Measurements from ENCODE around the gene KRTAP5-3. TPM values are rescaled to one million over a fixed set of nuclear protein-coding genes. Genes with fewer than 3 reads are reported as not detected.
"Not testable (repeated sequence)": the region's sequence is repeated elsewhere in the genome, so short reads cannot be mapped to it uniquely, and the experiment has no call there.

KRTAP5-3 gene
- total RNA-seq, 1 donor from 2014 or later, result not detected

DNA sequence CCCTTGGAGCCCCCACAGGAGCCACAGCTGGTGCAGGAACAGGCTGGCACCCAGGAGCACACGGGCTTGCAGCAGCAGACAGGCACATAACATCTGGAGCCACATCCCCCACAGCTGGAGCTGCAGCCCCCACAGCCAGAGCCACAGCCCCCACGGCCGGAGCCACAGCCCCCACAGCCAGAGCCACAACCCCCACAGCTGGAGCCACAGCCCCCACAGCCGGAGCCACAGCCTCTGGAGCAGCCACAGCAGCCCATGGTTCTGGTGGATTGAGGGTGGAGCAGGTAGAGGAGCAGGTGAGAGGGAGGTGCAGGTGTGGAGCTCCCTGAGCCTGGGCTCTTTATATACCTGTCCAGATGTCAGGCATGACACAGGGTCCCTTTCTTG is 10.3 kb downstream of the KRTAP5-3 start, which contains the start of gene KRTAP5-2:
Gene KRTAP5-2 (minus strand): TSS at position 301 of the 387 bp plus-strand sequence. CDS start 44 bp downstream, at position 257.
- Histone ChIP-seq H3K4me3 (ENCODE audit: low read depth, low read length) (no peak within 1 kb of the TSS), H3K36me3 (ENCODE audit: control insufficient read depth, insufficient read depth, low read length) (no peaks in the 10 kb centered on the region), H3K27me3 (ENCODE audit: control insufficient read depth, insufficient read depth, low read length) (peaks cover 5% of the 10 kb centered on the region)
- no peak for FAIRE-seq
- no peak for DNase-seq (ENCODE audit: low read depth)
- TF ChIP-seq, protein P1, sequence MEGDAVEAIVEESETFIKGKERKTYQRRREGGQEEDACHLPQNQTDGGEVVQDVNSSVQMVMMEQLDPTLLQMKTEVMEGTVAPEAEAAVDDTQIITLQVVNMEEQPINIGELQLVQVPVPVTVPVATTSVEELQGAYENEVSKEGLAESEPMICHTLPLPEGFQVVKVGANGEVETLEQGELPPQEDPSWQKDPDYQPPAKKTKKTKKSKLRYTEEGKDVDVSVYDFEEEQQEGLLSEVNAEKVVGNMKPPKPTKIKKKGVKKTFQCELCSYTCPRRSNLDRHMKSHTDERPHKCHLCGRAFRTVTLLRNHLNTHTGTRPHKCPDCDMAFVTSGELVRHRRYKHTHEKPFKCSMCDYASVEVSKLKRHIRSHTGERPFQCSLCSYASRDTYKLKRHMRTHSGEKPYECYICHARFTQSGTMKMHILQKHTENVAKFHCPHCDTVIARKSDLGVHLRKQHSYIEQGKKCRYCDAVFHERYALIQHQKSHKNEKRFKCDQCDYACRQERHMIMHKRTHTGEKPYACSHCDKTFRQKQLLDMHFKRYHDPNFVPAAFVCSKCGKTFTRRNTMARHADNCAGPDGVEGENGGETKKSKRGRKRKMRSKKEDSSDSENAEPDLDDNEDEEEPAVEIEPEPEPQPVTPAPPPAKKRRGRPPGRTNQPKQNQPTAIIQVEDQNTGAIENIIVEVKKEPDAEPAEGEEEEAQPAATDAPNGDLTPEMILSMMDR (IDR thresholded peaks at IDR 0.05; ENCODE audit: insufficient read depth, low read length, severe bottlenecking), result no peak

DNA sequence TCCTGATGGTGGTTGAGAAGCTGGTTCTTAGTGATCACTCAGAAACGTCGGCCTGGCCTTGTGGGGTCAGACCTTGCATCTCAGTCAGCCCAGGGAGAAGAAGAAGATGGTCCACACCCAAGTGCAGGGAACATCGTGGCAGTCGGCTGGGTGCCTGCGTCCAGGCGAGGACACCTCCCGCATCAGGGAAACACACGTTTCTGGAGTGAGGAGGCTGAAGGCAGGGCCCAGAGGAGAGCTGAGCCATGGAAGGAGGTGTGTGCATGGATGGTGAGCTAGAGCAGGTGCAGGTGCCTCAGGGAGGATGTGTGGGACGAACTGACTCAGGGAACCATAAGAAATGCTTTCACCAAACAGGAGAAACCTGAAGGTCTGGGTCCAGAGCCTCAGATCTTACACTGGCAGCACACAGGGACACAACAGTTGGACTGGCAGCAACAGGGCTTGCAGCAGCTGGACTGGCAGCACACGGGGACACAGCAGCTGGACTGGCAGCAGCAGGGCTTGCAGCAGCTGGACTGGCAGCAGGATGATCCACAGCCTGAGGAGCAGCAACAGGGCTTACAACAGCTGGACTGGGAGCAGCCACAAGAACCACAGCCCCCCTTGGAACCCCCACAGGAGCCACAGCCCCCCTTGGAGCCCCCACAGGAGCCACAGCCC is 10.8 kb downstream of the KRTAP5-3 start:
- TF ChIP-seq, protein P1 (IDR thresholded peaks at IDR 0.05; ENCODE audit: insufficient read depth, low read length, severe bottlenecking), result no peak
- FAIRE-seq, result peak; percentile 52
- Histone ChIP-seq H3K4me3 (ENCODE audit: low read depth, low read length) (no peak overlapping the region), H3K36me3 (ENCODE audit: control insufficient read depth, insufficient read depth, low read length) (no peaks in the 10 kb centered on the region), H3K27me3 (ENCODE audit: control insufficient read depth, insufficient read depth, low read length) (peaks cover 5% of the 10 kb centered on the region)
- no peak for DNase-seq (ENCODE audit: low read depth)

DNA sequence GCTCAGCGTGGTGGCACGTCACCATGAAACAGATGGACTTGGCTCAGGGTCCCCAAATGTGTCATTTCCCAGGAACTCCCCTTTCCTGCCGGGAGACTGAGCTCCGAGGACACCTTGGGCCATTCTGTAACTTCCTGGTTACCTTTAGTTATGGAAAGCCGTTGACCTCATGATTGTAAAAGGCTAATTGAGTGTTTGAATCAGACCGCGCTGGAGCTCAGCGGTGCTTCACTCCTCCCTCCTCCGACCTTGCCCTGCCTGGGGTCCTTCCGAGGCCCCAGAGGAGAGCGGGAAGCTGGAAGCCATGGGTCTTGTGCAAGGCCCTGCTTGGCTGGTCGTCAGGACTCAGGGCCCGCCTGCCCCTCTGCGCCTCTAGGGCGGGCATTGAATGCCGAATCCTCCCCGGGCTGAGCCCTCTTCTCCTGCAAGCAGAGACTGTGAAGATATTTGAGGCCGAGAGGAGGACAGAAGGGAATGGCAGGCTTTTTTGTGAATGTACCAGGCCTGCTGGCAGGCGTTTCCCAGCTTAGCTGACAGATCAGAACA is 11.6 kb downstream of the KRTAP5-3 start:
- H3K4me3 ChIP-seq (ENCODE audit: low read depth, low read length); H3K27me3 ChIP-seq (ENCODE audit: control insufficient read depth, insufficient read depth, low read length); DNase-seq (ENCODE audit: low read depth); FAIRE-seq; H3K36me3 ChIP-seq (ENCODE audit: control insufficient read depth, insufficient read depth, low read length): not testable (repeated sequence)

DNA sequence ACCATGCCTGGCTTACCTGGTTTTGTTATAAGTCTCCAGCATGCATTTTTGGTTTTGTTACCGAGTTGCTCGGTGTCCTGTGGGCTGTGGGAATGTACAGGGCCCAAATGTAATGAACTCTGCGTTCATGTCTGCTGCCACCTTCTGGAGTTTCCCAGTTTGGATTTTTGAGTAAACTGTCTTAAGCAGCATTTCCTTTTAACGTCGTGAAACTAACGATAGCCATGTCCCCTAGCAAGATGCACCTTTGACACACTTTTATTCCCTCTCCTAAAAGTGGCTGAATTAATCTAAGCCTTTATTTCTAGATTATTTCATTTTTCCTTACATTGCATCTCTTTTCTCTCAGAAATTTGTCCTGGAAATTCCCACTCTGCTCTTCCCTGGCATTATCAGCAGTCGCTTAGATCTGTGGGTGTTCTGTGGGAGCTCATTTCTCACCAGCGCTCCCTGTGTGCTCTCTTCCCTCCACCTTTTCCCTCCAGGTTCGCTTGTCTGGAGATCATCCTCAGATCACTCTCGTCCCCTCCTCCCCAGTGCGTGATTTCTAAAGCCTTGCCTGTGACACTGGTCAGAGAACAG is 12.2 kb downstream of the KRTAP5-3 start:
- not testable (repeated sequence) for H3K4me3 ChIP-seq (ENCODE audit: low read depth, low read length); H3K27me3 ChIP-seq (ENCODE audit: control insufficient read depth, insufficient read depth, low read length); H3K36me3 ChIP-seq (ENCODE audit: control insufficient read depth, insufficient read depth, low read length); DNase-seq (ENCODE audit: low read depth)
- peak; percentile 90 for FAIRE-seq

DNA sequence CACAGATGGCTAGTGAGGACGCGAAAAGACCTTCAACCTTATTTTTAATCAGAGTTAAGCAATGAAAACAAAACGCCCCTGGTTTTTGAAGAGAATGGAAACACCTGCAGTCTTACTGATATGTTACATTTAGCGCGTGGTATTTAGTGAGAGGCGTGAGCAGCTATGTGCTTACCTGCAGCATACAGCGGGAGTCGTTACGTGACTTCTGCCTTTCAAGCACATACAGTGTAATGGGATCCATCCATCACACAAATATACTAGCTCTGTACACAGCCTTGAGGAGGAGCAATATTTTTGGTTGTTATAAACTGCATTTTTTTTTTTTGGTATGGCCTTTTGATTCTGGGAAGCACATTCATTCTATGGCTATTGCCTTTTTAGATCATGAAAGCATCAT is 15.6 kb downstream of the KRTAP5-3 start:
- TF ChIP-seq, protein P1 (IDR thresholded peaks at IDR 0.05; ENCODE audit: insufficient read depth, low read length, severe bottlenecking), result no peak
- H3K27me3 ChIP-seq (ENCODE audit: control insufficient read depth, insufficient read depth, low read length), result peaks cover 5% of the 10 kb centered on the region
- no peak for FAIRE-seq

DNA sequence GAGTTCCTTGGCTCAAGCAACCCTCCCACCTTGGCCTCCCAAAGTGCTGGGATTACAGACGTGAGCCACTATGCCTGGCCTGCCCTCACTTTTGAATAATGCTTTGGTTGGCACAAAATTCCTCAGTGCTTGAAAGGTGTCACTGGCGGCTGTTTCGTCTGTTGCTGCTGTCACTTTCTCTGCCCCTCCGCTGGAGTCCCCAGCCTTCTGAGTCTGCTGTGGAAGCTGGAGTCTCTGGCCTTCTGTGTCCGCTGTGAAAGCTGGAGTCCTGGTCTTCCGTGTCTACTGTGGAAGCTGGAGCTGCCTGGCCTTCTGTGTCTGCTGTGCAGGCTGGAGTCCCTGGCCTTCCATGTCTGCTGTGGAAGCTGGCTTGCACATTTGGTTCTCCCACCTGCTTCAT is 18.3 kb downstream of the KRTAP5-3 start:
- H3K4me3 ChIP-seq (ENCODE audit: low read depth, low read length), result no peak overlapping the region
- no peaks in the 10 kb centered on the region for H3K36me3 ChIP-seq (ENCODE audit: control insufficient read depth, insufficient read depth, low read length)
- FAIRE-seq (no peak), DNase-seq (ENCODE audit: low read depth) (no peak)
- TF ChIP-seq, protein P1 (IDR thresholded peaks at IDR 0.05; ENCODE audit: insufficient read depth, low read length, severe bottlenecking), result no peak
- H3K27me3 ChIP-seq (ENCODE audit: control insufficient read depth, insufficient read depth, low read length), result no peaks in the 10 kb centered on the region

More for the DNA sequence above, 15.6 kb downstream of the KRTAP5-3 start:
- DNase-seq (ENCODE audit: low read depth), result no peak
- Histone ChIP-seq H3K36me3 (ENCODE audit: control insufficient read depth, insufficient read depth, low read length) (no peaks in the 10 kb centered on the region), H3K4me3 (ENCODE audit: low read depth, low read length) (no peak overlapping the region)

DNA sequence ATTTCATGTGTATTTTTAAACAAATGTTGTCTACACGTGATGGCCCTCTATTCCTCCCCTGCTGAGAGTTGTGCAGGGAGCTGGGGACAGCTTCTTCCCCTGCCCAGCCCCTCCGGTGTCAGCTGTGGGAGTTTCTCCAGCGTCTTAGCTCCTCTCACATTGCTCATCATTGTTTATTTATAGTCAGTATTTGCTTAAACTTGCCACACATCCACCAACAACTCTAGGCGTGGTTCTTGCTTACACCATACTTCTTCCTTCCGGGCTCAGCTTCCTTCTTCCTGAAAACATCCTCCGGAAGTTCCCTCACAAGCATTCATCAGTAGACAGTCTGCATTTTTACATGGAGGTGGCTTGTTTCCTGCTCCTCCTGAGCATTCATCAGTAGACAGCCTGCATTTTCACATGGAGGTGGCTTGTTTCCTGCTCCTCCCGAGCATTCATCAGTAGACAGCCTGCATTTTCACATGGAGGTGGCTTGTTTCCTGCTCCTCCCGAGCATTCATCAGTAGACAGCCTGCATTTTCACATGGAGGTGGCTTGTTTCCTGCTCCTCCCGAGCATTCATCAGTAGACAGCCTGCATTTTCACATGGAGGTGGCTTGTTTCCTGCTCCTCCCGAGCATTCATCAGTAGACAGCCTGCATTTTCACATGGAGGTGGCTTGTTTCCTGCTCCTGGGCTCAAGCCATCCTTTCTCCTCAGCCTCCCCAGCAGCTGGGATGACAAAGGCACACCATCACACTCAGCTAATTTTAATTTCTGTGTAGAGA is 18.9 kb downstream of the KRTAP5-3 start:
- H3K4me3 ChIP-seq (ENCODE audit: low read depth, low read length); H3K36me3 ChIP-seq (ENCODE audit: control insufficient read depth, insufficient read depth, low read length); H3K27me3 ChIP-seq (ENCODE audit: control insufficient read depth, insufficient read depth, low read length): not testable (repeated sequence)
- peak; percentile 68 for FAIRE-seq
- DNase-seq (ENCODE audit: low read depth), result peak; percentile 86

Measured in bronchial epithelial cell (primary cell).